GM19468 (cell line): ENCODE measurements around the gene NR1D1.

Experiments
- ATAC-seq: cut with Tn5 transposase; IDR thresholded peaks from one replicate; pipeline ENCODE4 v1.9.1; 2021; ENCODE audit warnings: mild to moderate bottlenecking, moderate library complexity, moderate number of reproducible peaks; ENCODE audit not compliant: unreplicated experiment; ENCODE audit errors: extremely low read depth

NR1D1 gene

DNA sequence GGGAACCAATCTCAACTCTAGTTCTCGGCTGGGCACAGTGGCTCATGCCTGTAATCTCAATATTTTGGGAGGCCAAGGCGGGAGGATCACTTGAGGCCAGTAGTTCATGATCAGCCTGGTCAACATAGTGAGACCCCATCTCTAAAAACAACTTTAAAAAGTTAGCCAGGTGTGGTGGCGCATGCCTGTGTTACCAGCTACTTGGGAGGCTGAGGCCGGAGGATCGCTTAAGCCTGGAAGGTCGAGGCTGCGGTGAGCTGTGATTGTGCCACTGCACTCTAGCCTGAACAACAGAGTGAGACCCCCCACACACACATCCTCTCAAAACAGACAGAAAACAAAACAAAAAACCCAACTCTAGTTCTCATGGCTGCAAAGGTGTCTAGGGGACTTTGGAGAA, 32.7 kb downstream of the NR1D1 start:
- ATAC-seq, result no peak

DNA sequence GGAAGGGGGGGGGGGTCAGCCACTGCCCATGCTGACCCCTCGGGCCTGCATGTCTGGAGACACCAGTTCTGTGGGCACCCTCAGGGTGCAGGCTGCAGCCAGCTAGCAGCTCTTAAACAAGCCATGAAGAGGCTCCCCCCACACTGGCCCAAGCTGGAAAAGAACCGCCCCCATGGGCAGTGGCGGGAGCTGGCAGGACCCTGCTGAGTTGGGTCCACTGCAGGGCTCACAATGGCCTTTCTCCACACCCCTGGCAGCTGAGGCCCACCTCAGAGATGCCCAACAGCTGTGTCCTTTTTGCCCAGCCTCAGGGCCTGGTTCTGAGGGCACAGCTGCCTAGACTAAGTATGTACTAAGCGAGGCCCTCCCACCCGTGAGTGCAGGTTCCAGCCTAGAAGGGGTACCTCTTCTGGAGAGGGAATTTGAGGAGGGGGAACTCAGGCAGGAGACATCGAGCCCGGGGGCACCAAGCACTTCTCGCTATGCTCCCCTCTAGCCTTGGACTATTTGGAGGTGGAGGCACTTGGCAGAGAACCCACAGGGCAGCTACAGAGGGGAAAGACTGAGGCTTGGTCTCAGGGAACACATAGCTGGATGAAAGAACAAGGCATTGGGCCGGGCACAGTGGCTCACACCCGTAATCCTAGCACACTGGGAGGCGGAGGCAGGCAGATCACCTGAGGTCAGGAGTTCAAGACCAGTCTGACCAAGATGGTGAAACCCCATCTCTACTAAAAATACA, 34.4 kb downstream of the NR1D1 start:
- ATAC-seq, result no peak

GRCh38 chr17:40064971-40065768, 35.2 kb downstream of the NR1D1 start:
- ATAC-seq, result no peak

DNA sequence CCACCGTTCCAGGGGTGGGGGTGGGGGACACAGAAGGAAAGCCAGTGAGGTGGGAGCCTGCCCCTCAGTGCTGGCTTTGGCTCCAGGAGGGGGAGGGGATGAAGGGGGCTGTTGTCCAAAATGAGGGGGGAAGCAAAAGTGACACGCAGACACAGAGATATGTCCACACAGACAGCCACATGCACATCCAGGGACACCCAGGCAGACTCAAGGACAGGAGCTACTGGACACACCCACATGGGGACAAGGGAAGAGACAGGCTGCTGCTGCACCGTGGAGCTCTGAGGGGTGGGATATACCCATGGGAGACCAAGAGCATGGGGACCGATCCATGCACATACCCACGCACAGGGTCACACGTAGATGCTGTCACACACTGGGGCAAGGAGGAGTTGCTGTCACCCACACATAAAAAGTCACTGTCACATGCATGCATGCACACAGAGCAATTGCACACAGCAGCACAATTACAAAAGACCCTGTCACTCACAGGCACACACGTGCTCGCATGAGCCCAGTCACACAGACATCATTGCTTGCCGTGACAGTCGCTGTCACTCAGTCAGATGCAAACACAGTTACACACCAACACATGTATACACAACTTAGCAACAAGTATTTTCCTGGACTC, 36.4 kb downstream of the NR1D1 start:
- ATAC-seq, result no peak

DNA sequence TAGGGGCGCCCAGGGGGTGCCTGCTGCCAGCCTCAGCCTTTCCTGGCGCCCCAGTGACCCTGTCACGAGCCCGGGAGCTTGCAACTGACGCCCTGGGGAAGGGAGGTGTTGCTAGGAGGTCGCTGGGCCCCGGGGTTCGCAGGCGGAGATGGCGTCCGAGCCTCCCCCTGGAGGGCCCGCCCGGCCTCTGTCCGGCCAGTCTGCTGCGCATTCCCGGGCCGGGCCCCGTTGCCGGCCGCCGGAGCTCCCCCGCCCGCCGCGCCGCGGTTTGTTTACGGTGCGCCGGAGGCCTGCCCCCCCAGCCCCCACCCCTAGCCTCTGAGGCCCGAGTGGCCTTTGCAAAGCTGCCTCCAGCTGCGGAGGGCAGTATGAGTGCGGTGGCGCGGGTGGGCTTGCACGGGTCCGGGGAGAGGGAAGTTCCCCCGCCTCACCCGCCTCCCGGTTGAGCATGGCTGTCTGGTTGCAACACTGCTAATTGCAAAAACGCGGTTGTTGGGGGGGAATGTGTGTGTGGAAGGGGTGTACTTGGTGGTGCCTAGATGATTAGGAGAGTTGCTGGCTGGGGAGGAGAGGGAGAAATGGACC, 37.1 kb downstream of the NR1D1 start:
- ATAC-seq, result no peak

- peak; percentile 46 for ATAC-seq
These were observed 37.8 kb downstream of the NR1D1 start, which contains the start of gene THRA for GRCh38 chr17:40062329-40063186. TSS of gene THRA (plus strand) at chr17:40062965. CDS start at chr17:40074489, 11,524 bp downstream.

- no peak for ATAC-seq
These were observed 38.8 kb downstream of the NR1D1 start for GRCh38 chr17:40061609-40062038.

- no peak for ATAC-seq
These were observed 39.3 kb downstream of the NR1D1 start for GRCh38 chr17:40060887-40061608.

GRCh38 chr17:40059729-40060475, 40.5 kb downstream of the NR1D1 start:
- no peak for ATAC-seq

GRCh38 chr17:40058865-40059264, 41.5 kb downstream of the NR1D1 start:
- ATAC-seq, result no peak

- no peak for ATAC-seq
These were observed 42.1 kb downstream of the NR1D1 start for GRCh38 chr17:40058186-40058784.

DNA sequence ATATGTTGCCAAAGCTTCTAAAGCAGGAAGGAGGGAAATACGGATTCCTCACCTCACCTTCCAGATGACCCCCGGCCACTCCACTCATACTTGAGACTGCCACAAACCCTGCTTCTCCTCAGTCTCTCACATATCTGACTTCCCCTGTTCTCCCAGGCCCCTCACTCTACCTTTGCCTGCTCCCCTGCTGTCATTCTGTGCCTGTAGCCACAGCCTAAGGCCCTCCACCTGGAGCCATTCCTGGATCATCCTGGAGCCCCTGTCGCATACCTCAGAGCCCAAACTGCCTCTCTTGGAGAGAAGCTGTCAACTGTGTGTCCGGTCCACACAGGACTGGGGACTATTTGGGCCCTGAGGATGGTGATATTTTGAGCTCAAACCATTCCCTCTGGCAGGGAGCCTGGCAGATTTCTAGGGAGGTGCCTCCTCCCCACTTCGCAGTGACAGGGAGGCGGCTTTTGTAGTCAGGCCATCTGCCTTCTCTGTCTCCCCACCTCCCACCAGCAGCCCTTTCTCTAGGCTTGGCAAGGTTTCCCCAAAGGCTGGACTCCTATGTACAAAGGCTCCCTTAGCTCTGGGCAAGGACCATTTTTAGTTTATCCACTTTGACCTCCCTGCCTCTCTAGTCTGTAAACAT, 43.9 kb downstream of the NR1D1 start:
- no peak for ATAC-seq
